A549 (cell line): ENCODE data around the gene CDYL2. TPM values are rescaled to one million over a fixed set of nuclear protein-coding genes. Genes with fewer than 3 reads are reported as not detected.

ENCODE experiments used
- ATAC-seq, 2 experiments: fragments of 200-7000 bp in 1 of 2; fragments of >200 bp in 1 of 2; cut with Nextera tagmentation in 1 of 2; cut with Tn5 transposase in 1 of 2; 3 replicates each; pipeline versions ENCODE4 v1.8.0 to v1.9.1; 2018 to 2020; ENCODE audit warnings: mild to moderate bottlenecking in 1 of 2, moderate library complexity in 1 of 2
- CTCF ChIA-PET: fragments of 300-600 bp; sonication (Branson Sonifier 250); formaldehyde crosslinking; extraction: SDS; loops from one replicate; lab custom pipeline; 2021; ENCODE audit warnings: antibody characterized with exemption, inconsistent platforms; lab: Yijun Ruan, JAX
- POLR2A ChIA-PET: fragments of 350-600 bp; formaldehyde crosslinking; extraction: SDS; loops from one replicate; lab custom pipeline; 2021; ENCODE audit warnings: antibody characterized with exemption, inconsistent platforms; lab: Yijun Ruan, JAX
- DNase-seq, 2 experiments: peaks; one replicate each; pipeline versions ENCODE4 v3.0.0 to v3.0.0-alpha.2; 2011 to 2016; ENCODE audit warnings: low read depth in 1 of 2, low spot score in 1 of 2
- FAIRE-seq: peaks from 2 replicates; lab custom pipeline; 2011; peaks lifted over from hg19 to GRCh38; lab: Jason Lieb, UNC
- H3K27ac ChIP-seq, 2 experiments: fragments of >200 bp; sonication (Bioruptor Twin); formaldehyde crosslinking; 3 replicates each; pipeline ENCODE4 v1.5.1; 2016 to 2017
- H3K4me1 ChIP-seq: fragments of >200 bp; sonication (Bioruptor Twin); formaldehyde crosslinking; 3 replicates; pipeline ENCODE4 v1.6.1; 2016
- H3K4me2 ChIP-seq: fragments of >200 bp; sonication (Bioruptor Twin); formaldehyde crosslinking; 3 replicates; pipeline ENCODE4 v1.6.1; 2016
- H3K4me3 ChIP-seq: fragments of >200 bp; sonication (Bioruptor Twin); formaldehyde crosslinking; 3 replicates; pipeline ENCODE4 v1.5.1; 2016
- H3K9me3 ChIP-seq: fragments of >200 bp; sonication (Bioruptor Twin); formaldehyde crosslinking; 3 replicates; pipeline ENCODE4 v1.6.1; 2016
- ATOH8 ChIP-seq: fragments of 250-450 bp; sonication (Bioruptor Pico); IDR thresholded peaks from 2 replicates; pipeline ENCODE4 v1.5.0; 2020; ENCODE audit warnings: low read depth, mild to moderate bottlenecking, moderate library complexity
- BHLHE40 ChIP-seq: IDR thresholded peaks from 2 replicates; pipeline ENCODE4 v1.6.1; 2012; ENCODE audit warnings: low read depth, low read length, inconsistent platforms
- CEBPB ChIP-seq, 2 experiments: fragments of >200 bp in 1 of 2; sonication (Bioruptor Twin) in 1 of 2; formaldehyde crosslinking in 1 of 2; IDR thresholded peaks; 2 replicates each; pipeline ENCODE4 v1.6.1; 2012 to 2016
- CHD2 ChIP-seq: fragments of 150-350 bp; IDR thresholded peaks from 2 replicates; pipeline ENCODE4 v1.6.1; 2014; ENCODE audit warnings: low read length; ENCODE audit not compliant: partially characterized antibody
- CTCF ChIP-seq: fragments of >200 bp; sonication (Bioruptor Twin); formaldehyde crosslinking; IDR thresholded peaks from 3 replicates; pipeline ENCODE4 v1.5.1; 2016
- EHF ChIP-seq: fragments of 250-450 bp; sonication (Bioruptor Pico); IDR thresholded peaks from 2 replicates; pipeline ENCODE4 v1.5.0; 2020; ENCODE audit warnings: mild to moderate bottlenecking
- EP300 ChIP-seq, 2 experiments: fragments of >200 bp; sonication (Bioruptor Twin); formaldehyde crosslinking; IDR thresholded peaks; 2 replicates in 1 of 2; 3 replicates in 1 of 2; pipeline ENCODE4 v1.6.1; 2016 to 2017
- ESRRA ChIP-seq: fragments of 150-350 bp; IDR thresholded peaks from 2 replicates; pipeline ENCODE4 v1.6.1; 2014; ENCODE audit warnings: mild to moderate bottlenecking, low read length, borderline replicate concordance
- FOSL2 ChIP-seq, 2 experiments: fragments of 450-650 bp in 1 of 2; fragments of >200 bp in 1 of 2; sonication (Bioruptor Twin) in 1 of 2; formaldehyde crosslinking; IDR thresholded peaks; 2 replicates each; pipeline versions ENCODE4 v1.5.0 to v1.6.1; 2016 to 2020; ENCODE audit warnings: mild to moderate bottlenecking in 1 of 2, moderate library complexity in 1 of 2
- HDAC2 ChIP-seq: fragments of 200-600 bp; sonication (generic); IDR thresholded peaks from 2 replicates; pipeline ENCODE4 v1.6.1; 2016
- HOXB13 ChIP-seq: fragments of 250-450 bp; sonication (Bioruptor Pico); IDR thresholded peaks from 2 replicates; pipeline ENCODE4 v1.5.0; 2020; ENCODE audit warnings: low read depth, mild to moderate bottlenecking, moderate library complexity
- KDM5A ChIP-seq: fragments of 200-600 bp; sonication (generic); IDR thresholded peaks from 2 replicates; pipeline ENCODE4 v1.6.1; 2016; ENCODE audit warnings: antibody characterized with exemption, mild to moderate bottlenecking
- MAFK ChIP-seq: fragments of 450-650 bp; IDR thresholded peaks from 2 replicates; pipeline ENCODE4 v1.6.1; 2014; ENCODE audit not compliant: partially characterized antibody
- MAX ChIP-seq: IDR thresholded peaks from 2 replicates; pipeline ENCODE4 v1.6.1; 2012
- MYC ChIP-seq: IDR thresholded peaks from 2 replicates; pipeline ENCODE4 v1.6.1; 2012; ENCODE audit warnings: mild to moderate bottlenecking, inconsistent platforms, low read length, improper control_type of control experiment, borderline replicate concordance
- NFE2L2 ChIP-seq: fragments of 150-350 bp; conservative IDR thresholded peaks from 2 replicates; pipeline ENCODE4 v1.6.1; 2014; ENCODE audit warnings: low read length
- NPAS2 ChIP-seq: fragments of 250-450 bp; sonication (Bioruptor Pico); IDR thresholded peaks from 2 replicates; pipeline ENCODE4 v1.8.0; 2022; ENCODE audit warnings: mild to moderate bottlenecking, moderate library complexity, borderline replicate concordance
- NR3C1 ChIP-seq: fragments of >200 bp; sonication (Bioruptor Twin); formaldehyde crosslinking; IDR thresholded peaks from 3 replicates; pipeline ENCODE4 v1.6.1; 2017
- PHF8 ChIP-seq: fragments of 200-600 bp; sonication (generic); IDR thresholded peaks from 2 replicates; pipeline ENCODE4 v1.6.1; 2016; ENCODE audit warnings: low read depth, mild to moderate bottlenecking, antibody characterized with exemption, moderate library complexity, borderline replicate concordance
- RAD21 ChIP-seq, 2 experiments: fragments of >200 bp in 1 of 2; sonication (Bioruptor Twin) in 1 of 2; formaldehyde crosslinking in 1 of 2; IDR thresholded peaks in 1 of 2; conservative IDR thresholded peaks in 1 of 2; 2 replicates in 1 of 2; 3 replicates in 1 of 2; pipeline ENCODE4 v1.6.1; 2012 to 2018; ENCODE audit warnings: inconsistent platforms in 1 of 2
- SMC3 ChIP-seq: fragments of >200 bp; sonication (Bioruptor Twin); formaldehyde crosslinking; IDR thresholded peaks from 3 replicates; pipeline ENCODE4 v1.6.1; 2018; ENCODE audit warnings: inconsistent platforms
- TP53 ChIP-seq: fragments of 250-450 bp; sonication (Bioruptor Pico); IDR thresholded peaks from 2 replicates; pipeline ENCODE4 v1.5.0; 2021; ENCODE audit warnings: mild to moderate bottlenecking, moderate library complexity
- WGBS: methylation state at CpG from one replicate; pipeline ENCODE4 v1.1.6; 2017; ENCODE audit errors: missing lambda C conversion rate; 5-methylcytosine and 5-hydroxymethylcytosine counted together
- polyA plus RNA-seq, 4 experiments: library from polyadenylated mRNA; depleted of rRNA in 3 of 4; stranded (reverse); fragments of >200 nt; fragmentation: RNase III in 1 of 4; extraction: RNeasy Plus Mini Kit Qiagen cat#74134 plus additional on column Dnase treatment in 1 of 4; gene quantifications; 2 replicates in 3 of 4; 3 replicates in 1 of 4; pipeline ENCODE4 v1.2.3, GENCODE V29; 2011 to 2017

CDYL2 gene
- polyA plus RNA-seq, 2 of the 4 experiments (the other 2 are of a cell fraction): 0.05 to 0.10 TPM

- no peaks in the 10 kb centered on the region for H3K4me1 ChIP-seq
- TF ChIP-seq RAD21 (conservative IDR thresholded peaks at IDR 0.05 in 1 of 2, IDR thresholded peaks at IDR 0.05 in 1 of 2) (no peak), MAFK (no peak), NPAS2 (CRISPR knock-in tag) (no peak), EP300 (IDR thresholded peaks at IDR 0.05) (no peak), HDAC2 (no peak), MYC (no peak), CTCF (no peak), KDM5A (no peak), HOXB13 (CRISPR knock-in tag) (no peak)
- TF ChIP-seq, all 56 proteins: peak for 0
- DNase-seq: no peak
- ATAC-seq: no peak
- Histone ChIP-seq H3K4me3 (no peak overlapping the region), H3K27ac (no peak overlapping the region), H3K9me3 (no peaks in the 10 kb centered on the region; the same call in 2 of the 3 replicates), H3K4me2 (no peak overlapping the region)
- POLR2A ChIA-PET: no interaction called here
- CTCF ChIA-PET: no interaction called here
- FAIRE-seq: no peak
Observed at GRCh38 chr16:80723981-80724380, 80.4 kb downstream of the CDYL2 start.

GRCh38 chr16:80723091-80723490, 81.3 kb downstream of the CDYL2 start:
- DNase-seq: no peak
- CTCF ChIA-PET: no interaction called here
- Histone ChIP-seq H3K9me3 (no peaks in the 10 kb centered on the region; the same call in 2 of the 3 replicates), H3K4me2 (no peak overlapping the region), H3K4me3 (no peak overlapping the region), H3K27ac (no peak overlapping the region)
- POLR2A ChIA-PET: no interaction called here
- no peak for FAIRE-seq
- ATAC-seq: no peak
- WGBS: 0% methylated on average over 4 of the region's 4 CpGs
- TF ChIP-seq TP53 (CRISPR knock-in tag) (no peak), MAX (no peak), ATOH8 (CRISPR knock-in tag) (no peak), FOSL2 (IDR thresholded peaks at IDR 0.05) (no peak), FOSL2 (CRISPR knock-in tag; IDR thresholded peaks at IDR 0.05) (no peak), SMC3 (no peak)
- TF ChIP-seq, all 56 proteins: peak for 0
- no peaks in the 10 kb centered on the region for H3K4me1 ChIP-seq

GRCh38 chr16:80720804-80721371, 83.5 kb downstream of the CDYL2 start:
- no peak for TF ChIP-seq BHLHE40
- no peak for TF ChIP-seq HOXB13 (CRISPR knock-in tag)
- no peak for TF ChIP-seq CHD2
- no peak for TF ChIP-seq EHF (CRISPR knock-in tag)
- no peak for TF ChIP-seq ESRRA
- no peak for TF ChIP-seq NR3C1
- TF ChIP-seq KDM5A: no peak
- no peak for TF ChIP-seq NFE2L2
- no peak for TF ChIP-seq PHF8
- TF ChIP-seq CEBPB (IDR thresholded peaks at IDR 0.05): no peak
- no peak for TF ChIP-seq CTCF
- Histone ChIP-seq H3K4me2 (no peak overlapping the region), H3K27ac (no peak overlapping the region), H3K9me3 (no peaks in the 10 kb centered on the region; the same call in 2 of the 3 replicates), H3K4me3 (no peak overlapping the region), H3K4me1 (no peaks in the 10 kb centered on the region)
- ChIA-PET CTCF (no interaction called here), POLR2A (no interaction called here)
- no peak for DNase-seq
- no peak for FAIRE-seq
- ATAC-seq: no peak
- 27% methylated on average over 5 of the region's 5 CpGs for WGBS
